Tibial nerve (tissue), 4 donors: Measurements from ENCODE around the gene RBMS3.

Experiments used
- CTCF ChIP-seq, 5 experiments: fragments of 200-600 bp in 3 of 5; fragments of 450-650 bp in 2 of 5; sonication (generic) in 3 of 5; IDR thresholded peaks; one replicate each; pipeline ENCODE4 v1.5.1; 2016 to 2019; ENCODE audit warnings: antibody characterized with exemption in 5 of 5, mild to moderate bottlenecking in 3 of 5, moderate library complexity in 2 of 5
- EP300 ChIP-seq, 2 donors: sonication (generic); formaldehyde crosslinking; IDR thresholded peaks; one replicate each; pipeline ENCODE4 v1.6.1; 2017; ENCODE audit warnings: antibody characterized with exemption in 2 of 2, mild to moderate bottlenecking in 1 of 2
- POLR2A ChIP-seq, 2 donors: fragments of 450-650 bp; IDR thresholded peaks; one replicate each; pipeline ENCODE4 v1.6.1; 2017; ENCODE audit warnings: antibody characterized with exemption in 2 of 2, mild to moderate bottlenecking in 2 of 2, moderate library complexity in 2 of 2

GRCh38 chr3:29261119-29261518, 19.8 kb upstream of the RBMS3 start:
- no peak for TF ChIP-seq CTCF (IDR thresholded peaks at IDR 0.05)
- TF ChIP-seq POLR2A (IDR thresholded peaks at IDR 0.05), result no peak
- no peak for TF ChIP-seq EP300 (IDR thresholded peaks at IDR 0.05)
